Measurements from ENCODE around the gene FLG2.

DNA sequence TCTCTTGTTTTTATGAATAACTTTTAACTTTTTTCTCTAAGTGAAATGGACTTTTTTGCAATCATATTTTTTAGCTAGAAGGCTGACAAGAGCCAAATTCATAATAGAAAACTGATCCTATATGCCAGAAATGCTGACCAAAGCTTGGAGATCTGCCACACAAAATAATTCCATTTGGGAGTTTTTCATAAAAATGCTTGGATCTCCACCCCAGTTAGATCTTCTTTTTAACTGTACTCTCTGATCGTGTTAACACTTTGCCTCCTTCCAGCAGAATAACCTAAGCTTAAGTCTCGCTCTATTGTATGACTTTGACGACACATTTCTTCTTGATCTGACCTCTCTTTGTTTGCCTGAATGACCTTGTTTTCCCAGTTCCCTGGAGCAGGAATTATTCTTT, 16.8 kb downstream of the FLG2 start:
- TF ChIP-seq, protein P1, sequence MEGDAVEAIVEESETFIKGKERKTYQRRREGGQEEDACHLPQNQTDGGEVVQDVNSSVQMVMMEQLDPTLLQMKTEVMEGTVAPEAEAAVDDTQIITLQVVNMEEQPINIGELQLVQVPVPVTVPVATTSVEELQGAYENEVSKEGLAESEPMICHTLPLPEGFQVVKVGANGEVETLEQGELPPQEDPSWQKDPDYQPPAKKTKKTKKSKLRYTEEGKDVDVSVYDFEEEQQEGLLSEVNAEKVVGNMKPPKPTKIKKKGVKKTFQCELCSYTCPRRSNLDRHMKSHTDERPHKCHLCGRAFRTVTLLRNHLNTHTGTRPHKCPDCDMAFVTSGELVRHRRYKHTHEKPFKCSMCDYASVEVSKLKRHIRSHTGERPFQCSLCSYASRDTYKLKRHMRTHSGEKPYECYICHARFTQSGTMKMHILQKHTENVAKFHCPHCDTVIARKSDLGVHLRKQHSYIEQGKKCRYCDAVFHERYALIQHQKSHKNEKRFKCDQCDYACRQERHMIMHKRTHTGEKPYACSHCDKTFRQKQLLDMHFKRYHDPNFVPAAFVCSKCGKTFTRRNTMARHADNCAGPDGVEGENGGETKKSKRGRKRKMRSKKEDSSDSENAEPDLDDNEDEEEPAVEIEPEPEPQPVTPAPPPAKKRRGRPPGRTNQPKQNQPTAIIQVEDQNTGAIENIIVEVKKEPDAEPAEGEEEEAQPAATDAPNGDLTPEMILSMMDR (conservative IDR thresholded peaks at IDR 0.05): no peak
- no peak for TF ChIP-seq EZH2 (IDR thresholded peaks at IDR 0.05; ENCODE audit: low read depth)
